GM21786 (cell line): ENCODE results near the gene PRSS22.

Experiments used
- ATAC-seq: cut with Tn5 transposase; IDR thresholded peaks from one replicate; pipeline ENCODE4 v1.9.1; 2021; ENCODE audit not compliant: unreplicated experiment

Gene PRSS22

DNA sequence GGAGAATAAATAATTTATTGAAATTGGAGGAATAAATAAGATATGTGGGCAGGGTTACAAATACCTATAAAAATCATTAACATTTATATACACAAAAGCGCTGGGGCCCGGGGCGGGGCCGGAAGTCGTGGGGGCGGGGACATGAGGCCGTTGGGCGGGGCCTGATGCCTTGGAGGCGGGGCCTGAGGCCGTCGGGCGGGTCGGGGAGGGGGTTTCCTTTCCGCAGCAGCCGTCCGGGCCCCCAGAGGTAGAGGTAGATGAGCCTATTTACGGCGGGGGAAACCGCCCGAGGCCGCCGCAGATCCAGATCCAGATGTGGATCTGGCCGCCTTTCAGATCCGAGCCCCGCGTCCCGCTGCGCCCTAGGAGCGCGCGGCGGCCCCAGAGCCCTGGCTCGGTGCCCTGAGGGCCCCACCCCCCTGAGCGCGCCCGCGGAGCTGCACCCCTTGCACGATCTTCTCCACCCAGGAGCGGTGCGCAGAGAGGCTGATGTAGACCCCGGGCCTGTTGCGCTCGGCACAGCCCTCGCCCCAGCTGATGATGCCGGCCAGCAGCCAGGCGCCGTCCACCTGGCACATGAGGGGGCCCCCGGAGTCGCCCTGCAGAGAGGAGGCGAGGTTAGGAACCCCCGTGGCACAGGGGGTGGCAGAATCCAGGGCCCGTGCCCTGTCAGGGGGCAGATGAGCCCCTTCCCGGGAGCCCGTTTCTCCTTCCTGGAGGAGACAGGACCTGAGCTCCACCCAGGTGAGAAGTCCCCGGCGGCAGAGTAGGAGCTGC, 5.1 kb downstream of the PRSS22 start:
- ATAC-seq, result no peak

GRCh38 chr16:2852003-2852730, 5.8 kb downstream of the PRSS22 start:
- no peak for ATAC-seq

GRCh38 chr16:2848933-2849725, 8.8 kb downstream of the PRSS22 start:
- no peak for ATAC-seq

DNA sequence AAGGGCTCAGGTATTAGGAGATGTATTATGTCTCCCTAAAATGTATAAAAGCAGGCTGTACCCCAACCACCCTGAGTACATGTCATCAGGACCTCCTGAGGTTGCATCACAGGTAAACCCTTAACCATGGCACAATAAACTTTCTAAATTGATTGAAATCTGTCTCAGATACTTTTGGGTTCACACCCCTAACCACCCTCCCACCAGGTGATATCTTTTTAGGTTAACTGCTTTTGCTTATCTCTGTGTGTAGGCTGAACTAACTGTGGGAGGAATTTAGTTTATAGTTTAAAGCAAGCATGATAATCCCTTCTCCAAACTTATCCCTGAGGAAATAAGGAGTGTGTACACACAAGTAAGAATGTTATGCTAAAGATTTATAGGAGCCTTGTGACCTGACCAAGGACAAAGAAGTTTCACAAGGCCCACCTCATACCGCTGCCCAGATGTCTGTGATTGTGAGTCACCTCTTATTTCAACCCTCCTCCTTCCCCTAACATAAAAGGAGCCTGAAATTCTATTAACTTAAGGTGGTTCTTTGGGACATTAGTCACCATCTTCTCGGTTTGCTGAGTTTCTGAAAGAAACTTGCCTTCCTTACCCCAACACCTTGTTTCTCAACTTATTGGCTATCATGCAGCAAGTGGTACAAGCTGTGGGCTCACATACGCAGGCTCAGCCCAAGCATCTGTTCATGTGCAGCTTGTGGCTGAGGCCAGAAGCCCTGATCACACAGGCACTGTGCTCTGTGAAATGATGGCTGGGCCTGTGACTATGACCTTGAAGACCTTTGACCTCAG, 11.3 kb downstream of the PRSS22 start:
- no peak for ATAC-seq

DNA sequence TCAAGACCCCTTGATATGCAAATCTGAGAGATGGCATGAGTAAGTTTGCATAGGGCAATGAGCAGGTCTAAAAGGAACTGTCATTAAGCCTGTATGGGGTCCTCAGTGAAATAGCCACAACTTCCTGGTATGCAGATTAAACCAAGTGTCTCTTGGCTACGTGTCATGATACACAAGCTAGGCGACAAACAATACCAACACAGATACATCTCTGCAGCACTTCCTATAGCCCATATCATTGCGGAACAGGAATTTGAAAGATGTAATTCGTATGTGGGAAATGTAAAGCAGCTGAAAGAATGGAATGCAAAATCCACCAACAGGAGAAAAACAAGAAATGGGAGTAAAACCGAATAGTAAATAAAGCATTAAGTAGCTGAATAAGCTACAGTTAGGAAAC, 12.9 kb downstream of the PRSS22 start:
- ATAC-seq, result no peak

DNA sequence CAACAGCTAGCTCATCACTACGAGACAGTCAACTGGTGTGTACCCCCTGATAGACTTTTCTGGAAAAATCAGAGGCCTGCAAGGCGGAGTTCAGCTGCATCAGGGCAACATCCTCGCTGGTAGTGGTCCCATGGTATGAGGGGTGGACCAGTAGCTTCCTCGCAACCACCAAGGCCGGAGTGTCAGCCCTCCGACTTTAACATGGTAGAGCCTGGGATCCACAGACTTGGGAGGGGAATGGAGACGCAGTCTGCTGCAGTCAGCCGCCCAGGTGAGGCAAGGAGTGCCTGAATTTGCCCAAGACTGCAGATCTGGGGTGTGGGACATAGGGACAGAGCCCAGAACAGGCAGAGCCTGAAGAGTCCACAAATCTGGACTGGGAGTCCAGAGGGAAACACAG, 14.4 kb downstream of the PRSS22 start:
- no peak for ATAC-seq

- no peak for ATAC-seq
Observed at GRCh38 chr16:2842340-2843000, 15.5 kb downstream of the PRSS22 start.

- ATAC-seq, result no peak
Observed at GRCh38 chr16:2841606-2842339, 16.2 kb downstream of the PRSS22 start.

GRCh38 chr16:2840914-2841313, 17.1 kb downstream of the PRSS22 start:
- ATAC-seq, result no peak

DNA sequence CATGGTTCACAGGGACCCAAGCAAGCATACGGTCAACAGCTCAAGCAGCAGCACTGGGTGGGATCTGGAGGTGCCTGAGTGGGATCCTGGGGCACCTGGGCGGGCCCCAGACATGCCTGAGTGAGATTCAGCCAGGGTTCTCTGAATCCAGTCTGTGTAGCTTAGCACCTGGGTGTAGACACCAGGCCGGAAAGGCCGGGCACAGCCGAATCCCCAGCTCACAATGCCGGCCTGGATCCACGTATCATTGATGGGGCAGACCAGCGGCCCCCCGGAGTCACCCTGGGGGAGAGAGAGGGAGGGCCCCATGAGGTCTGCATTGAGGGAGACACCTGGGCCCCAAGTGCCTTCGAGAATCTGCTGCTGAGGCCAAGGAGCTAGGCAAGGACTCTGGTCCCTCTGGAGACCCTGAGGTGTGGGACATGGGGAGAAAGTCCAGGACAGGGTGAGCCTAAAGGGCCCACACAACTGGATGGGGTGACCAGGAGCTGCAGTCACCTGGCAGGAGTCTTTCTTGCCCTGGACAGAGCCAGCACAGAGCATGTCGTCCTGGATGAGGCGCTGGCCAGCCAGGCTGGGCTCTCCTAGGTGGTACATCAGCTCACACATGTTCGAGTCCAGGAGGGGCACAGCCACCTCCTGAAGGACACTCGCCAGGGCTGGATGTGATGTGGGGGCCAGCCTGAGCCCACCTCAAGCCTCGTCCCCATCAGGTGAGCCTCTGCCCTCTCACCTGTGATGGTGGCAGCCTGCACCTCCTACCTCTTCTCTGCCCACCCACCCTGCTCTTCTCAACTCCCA, 18.1 kb downstream of the PRSS22 start:
- ATAC-seq, result no peak

DNA sequence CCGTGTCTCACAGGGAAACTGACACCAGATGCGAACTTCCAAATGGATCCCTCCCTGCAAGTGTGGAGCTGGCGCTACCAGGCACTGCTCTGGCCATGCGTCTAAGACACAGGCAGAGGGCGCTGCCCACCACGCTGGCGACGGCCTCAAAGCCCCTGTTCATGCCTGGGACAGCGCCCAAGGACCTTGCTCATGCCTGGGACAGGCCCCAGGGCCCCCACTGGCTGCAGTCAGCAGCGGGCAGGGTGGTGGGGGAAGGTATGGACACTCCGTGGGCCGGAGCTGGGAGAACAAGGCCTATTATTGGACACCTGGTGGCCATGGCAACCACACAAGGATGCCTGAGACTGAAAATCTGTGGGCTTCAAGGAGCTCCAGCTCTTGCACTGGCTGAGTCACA, 19.0 kb downstream of the PRSS22 start:
- no peak for ATAC-seq

DNA sequence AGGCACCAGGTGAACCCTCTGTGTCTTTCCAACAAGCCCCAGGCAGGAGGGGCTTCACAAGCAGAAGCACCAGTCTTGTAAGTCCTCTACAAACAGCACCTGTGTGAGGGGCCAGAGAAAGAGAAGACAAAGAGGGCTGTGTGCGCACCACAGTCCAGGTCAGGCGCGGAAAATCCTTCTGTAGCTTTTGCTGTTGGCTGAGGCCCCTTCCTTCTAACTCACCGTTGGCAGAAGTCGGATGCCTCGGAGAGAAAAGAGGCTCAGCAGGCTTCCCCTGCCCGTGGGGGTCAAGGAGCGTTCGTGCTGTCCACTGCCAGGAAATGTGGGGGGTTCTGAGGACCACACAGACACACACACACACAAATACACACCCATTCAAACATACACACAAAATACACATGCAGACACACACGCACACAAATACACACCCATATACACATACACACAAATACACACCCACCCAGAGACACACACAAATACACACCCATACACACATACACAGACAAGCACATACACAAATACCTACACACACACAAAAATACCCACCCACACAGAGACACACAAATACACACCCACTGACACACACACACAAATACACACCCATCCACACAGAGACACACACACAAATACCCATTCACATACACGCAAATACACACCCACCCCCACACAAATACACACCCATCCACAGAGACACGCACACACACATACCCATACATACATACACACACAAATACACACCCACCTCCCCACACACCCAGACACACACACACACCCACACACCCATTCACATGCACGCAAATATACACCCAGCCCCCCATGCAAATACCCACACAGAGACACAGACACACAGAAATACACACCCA, 21.1 kb downstream of the PRSS22 start:
- no peak for ATAC-seq

DNA sequence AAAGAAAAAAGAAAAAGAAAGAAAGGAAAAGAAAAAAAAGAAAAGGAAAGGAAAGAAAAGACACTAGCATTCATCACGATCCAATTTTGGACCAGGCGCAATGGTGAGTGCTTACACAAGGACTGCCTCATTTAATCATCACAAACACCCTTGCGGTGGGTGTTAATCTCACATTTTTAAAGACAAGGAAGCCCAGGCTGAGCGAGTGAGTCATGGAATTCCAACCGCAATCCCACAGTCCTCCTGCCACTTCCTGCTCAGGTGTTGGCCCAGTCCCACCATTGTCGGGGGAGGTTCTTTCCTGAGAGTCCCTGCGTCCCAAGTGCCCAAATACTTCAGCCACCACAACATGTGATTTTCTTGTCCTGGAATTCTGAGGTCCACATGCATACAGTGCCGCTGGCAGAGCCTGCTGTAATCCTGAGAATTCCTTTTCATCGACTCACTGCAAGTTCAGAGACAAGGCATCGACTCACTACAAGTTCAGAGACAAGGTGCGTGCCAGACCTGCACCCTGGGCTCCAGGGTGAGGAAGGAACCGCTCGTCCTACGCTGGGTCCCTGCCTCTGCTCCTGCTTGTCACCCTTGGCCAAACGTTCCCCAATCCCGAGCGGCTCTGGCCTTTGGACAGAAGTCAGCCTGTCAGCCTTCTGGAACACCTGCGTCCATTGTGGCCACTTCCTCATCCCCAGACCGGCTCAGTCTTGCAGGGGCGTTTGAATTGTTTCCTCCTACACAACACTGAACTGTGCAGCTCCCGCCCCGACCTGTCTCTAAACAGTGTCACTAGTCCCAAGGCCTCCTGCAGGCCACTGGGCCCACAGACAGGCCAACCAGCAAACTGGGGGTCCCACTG, 22.1 kb downstream of the PRSS22 start:
- no peak for ATAC-seq

- ATAC-seq, result no peak
Observed at GRCh38 chr16:2834968-2835367, 23.0 kb downstream of the PRSS22 start.

DNA sequence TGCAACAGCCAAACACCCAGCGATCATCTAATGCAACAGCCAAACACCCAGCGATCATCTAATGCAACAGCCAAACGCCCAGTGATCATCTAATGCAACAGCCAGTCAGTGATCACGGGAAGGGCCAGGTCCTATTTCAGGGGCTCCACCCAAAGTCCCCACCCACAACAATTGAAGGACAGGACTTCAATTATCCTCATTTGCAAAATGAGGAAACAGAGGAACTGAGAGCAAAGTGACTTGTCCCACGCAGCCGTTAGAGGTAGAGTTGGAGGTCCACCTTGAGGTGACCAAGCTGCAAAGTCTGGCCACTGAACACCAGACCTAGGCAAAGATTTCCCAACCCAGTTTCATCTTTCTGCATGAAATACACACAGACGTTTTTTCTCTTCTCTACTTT, 24.2 kb downstream of the PRSS22 start:
- no peak for ATAC-seq

DNA sequence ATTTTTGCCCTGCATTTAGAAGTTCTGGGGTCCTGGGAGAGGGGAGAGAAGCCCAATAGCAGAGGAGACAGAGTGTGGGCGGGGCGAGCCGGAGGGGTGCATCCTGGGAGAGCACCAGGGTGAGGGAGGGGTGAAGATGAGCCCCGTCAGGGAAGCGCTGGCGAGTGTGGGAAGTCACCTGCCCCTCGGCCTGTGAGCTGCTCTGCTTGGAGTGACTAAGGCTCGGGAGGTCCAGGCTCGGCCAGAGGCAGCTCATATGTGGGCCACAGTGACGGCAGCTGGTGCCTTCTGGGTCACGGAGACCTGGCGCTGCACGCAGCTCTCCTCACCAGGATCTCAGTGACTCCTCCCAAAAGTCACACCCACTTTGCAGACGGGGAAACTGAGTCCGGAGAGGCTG, 26.8 kb downstream of the PRSS22 start:
- no peak for ATAC-seq

- no peak for ATAC-seq
Observed at GRCh38 chr16:2830355-2830695, 27.6 kb downstream of the PRSS22 start.
